NB4 (cell line): ENCODE data around the gene NAT10.

Experiments
- DNase-seq: peaks from one replicate; pipeline ENCODE4 v3.0.0; 2010; ENCODE audit warnings: low read depth
- H3K4me3 ChIP-seq: one replicate; pipeline ENCODE4 v1.5.1; 2011; ENCODE audit warnings: mild to moderate bottlenecking, low read depth, low read length, moderate library complexity
- MYC ChIP-seq: IDR thresholded peaks from 2 replicates; pipeline ENCODE4 v1.6.1; 2011; ENCODE audit warnings: low read depth, low read length
- POLR2A ChIP-seq: IDR thresholded peaks from 2 replicates; pipeline ENCODE4 v1.6.1; 2011; ENCODE audit warnings: mild to moderate bottlenecking; ENCODE audit not compliant: insufficient read length; ENCODE audit errors: extremely low read depth
- TF ChIP-seq, protein P1 (sequence below): IDR thresholded peaks from 2 replicates; pipeline ENCODE4 v1.6.1; 2011; ENCODE audit warnings: low read depth, low read length
- TF ChIP-seq, protein P2 (sequence below): IDR thresholded peaks from one replicate; pipeline ENCODE4 v1.5.1; 2012; ENCODE audit warnings: low read depth, low read length

NAT10 gene

DNA sequence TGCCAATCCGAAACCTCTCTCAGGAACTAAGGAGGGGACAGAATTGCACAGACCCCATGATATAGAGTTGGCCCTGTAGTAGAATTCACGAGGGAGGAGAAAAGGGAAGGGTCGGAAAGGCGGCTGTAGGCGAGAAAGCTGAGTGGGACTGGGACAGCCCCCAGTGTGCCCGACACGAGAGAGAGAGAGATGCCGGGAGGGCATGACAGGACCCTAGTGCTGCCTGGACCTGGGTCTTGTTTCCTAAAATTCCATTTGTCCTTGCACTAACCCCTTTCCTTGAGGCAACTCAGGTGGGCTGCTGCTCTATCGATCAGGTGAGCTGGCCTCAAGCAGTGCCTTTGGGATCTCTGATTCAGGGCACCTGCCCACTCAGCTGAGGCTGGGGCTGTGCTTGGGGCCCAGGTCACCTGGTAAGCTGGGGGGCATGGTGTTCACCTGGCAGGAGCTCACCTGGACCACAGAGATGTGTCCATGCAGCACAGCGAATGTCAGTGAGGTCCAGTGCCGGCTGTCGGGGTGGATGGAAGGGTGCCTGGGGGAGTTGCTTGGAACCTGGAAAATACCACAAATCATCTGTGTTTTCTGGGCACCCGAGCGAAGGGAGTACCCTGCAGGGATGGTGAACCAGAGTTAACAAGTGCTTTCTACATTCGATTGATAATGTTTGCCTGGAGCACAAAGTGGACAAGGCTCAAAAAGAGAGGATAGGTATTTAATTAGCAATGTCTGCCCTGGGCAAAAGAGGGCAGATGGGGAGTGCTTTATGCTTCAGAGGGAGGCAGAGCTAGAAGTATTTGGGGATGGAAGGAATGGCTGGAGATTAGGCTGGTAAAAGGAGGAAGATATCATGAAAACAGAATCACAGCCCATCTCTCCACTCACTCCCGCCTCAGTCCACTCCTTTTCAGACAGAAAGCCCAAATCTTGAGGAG lies 61.6 kb downstream of the NAT10 start:
- TF ChIP-seq, protein P1, sequence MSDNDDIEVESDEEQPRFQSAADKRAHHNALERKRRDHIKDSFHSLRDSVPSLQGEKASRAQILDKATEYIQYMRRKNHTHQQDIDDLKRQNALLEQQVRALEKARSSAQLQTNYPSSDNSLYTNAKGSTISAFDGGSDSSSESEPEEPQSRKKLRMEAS = no peak
- TF ChIP-seq MYC (no peak), POLR2A (no peak)
- TF ChIP-seq, protein P2, sequence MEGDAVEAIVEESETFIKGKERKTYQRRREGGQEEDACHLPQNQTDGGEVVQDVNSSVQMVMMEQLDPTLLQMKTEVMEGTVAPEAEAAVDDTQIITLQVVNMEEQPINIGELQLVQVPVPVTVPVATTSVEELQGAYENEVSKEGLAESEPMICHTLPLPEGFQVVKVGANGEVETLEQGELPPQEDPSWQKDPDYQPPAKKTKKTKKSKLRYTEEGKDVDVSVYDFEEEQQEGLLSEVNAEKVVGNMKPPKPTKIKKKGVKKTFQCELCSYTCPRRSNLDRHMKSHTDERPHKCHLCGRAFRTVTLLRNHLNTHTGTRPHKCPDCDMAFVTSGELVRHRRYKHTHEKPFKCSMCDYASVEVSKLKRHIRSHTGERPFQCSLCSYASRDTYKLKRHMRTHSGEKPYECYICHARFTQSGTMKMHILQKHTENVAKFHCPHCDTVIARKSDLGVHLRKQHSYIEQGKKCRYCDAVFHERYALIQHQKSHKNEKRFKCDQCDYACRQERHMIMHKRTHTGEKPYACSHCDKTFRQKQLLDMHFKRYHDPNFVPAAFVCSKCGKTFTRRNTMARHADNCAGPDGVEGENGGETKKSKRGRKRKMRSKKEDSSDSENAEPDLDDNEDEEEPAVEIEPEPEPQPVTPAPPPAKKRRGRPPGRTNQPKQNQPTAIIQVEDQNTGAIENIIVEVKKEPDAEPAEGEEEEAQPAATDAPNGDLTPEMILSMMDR = no peak
- H3K4me3 ChIP-seq = no peak overlapping the region
- no peak for DNase-seq

DNA sequence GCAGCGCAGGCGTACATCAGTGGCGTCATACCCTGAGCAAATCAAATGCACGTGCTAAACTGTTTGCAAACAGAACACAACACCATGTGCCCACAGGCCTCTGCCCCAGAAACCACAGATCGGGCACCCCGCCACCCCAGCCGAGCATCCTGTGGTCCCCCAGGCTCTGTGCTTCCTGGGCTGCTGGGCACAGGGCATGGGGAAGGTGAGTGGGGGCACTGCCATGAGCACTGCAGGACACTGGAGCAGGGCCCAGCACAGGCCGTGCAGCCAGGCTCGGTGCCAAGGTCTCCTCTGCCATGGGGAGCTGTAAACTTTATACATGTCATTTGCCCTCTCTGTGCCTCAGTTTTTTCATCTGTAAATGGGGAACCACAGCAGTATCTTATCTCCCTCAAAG lies 62.5 kb downstream of the NAT10 start:
- TF ChIP-seq, protein P1 = no peak
- TF ChIP-seq POLR2A (no peak), MYC (no peak)
- no peak overlapping the region for H3K4me3 ChIP-seq
- DNase-seq = no peak

DNA sequence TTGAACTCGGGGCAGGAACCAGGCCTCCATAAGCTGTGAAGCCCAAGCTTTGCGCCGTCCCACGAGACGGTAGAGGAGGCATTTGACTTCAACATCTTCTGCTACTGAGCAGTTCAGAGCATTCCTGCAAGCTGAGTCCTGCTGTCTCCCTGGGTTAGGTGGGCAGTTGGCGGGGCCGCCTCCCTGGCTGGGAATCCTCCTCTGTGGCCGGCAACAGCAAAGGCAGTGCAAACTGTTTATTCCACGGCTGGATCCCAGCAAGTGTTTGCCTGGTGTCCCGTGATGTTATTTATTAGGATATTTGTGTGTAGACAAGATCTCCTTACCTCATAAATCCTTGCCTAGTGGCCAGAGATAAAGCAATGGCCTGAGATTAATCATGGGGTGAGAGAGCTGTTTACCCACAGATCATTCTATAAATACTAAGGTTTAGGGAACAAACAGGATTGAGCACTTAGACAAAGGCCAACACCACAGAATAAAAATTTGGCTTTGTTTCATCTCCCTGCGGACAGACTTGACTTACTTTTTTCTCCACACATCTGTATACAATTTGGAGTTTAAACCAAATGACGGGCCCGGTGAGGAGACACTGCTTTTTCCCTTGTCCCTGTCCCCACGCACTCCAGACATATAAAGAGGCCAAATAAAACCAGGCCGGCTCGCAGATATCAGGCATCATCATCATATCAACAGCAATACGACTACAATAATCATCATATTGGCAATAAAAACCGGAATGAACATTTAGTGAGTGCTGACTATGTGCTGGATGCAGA lies 63.4 kb downstream of the NAT10 start:
- TF ChIP-seq, protein P1 = no peak
- no peak for TF ChIP-seq POLR2A
- TF ChIP-seq, protein P2 = no peak
- no peak for TF ChIP-seq MYC
- no peak for DNase-seq
- H3K4me3 ChIP-seq = no peak overlapping the region

GRCh38 chr11:34169686-34170085 lies 64.3 kb downstream of the NAT10 start:
- no peak for DNase-seq
- TF ChIP-seq POLR2A (no peak), MYC (no peak)
- TF ChIP-seq, protein P2 = no peak
- TF ChIP-seq, protein P1 = no peak
- no peak overlapping the region for H3K4me3 ChIP-seq

GRCh38 chr11:34173050-34173449 lies 67.6 kb downstream of the NAT10 start:
- no peak for DNase-seq
- H3K4me3 ChIP-seq = no peak overlapping the region
- TF ChIP-seq, protein P2 = no peak
- TF ChIP-seq, protein P1 = no peak
- TF ChIP-seq MYC (no peak), POLR2A (no peak)
